Measurements from ENCODE around the gene ETV2. TPM values are rescaled to one million over a fixed set of nuclear protein-coding genes. Genes with fewer than 3 reads are reported as not detected.
"Not testable (repeated sequence)": the region's sequence is repeated elsewhere in the genome, so short reads cannot be mapped to it uniquely, and the experiment has no call there.

ETV2 gene
- total RNA-seq, 1 donor from 2014 or later, result 1.1 TPM

DNA sequence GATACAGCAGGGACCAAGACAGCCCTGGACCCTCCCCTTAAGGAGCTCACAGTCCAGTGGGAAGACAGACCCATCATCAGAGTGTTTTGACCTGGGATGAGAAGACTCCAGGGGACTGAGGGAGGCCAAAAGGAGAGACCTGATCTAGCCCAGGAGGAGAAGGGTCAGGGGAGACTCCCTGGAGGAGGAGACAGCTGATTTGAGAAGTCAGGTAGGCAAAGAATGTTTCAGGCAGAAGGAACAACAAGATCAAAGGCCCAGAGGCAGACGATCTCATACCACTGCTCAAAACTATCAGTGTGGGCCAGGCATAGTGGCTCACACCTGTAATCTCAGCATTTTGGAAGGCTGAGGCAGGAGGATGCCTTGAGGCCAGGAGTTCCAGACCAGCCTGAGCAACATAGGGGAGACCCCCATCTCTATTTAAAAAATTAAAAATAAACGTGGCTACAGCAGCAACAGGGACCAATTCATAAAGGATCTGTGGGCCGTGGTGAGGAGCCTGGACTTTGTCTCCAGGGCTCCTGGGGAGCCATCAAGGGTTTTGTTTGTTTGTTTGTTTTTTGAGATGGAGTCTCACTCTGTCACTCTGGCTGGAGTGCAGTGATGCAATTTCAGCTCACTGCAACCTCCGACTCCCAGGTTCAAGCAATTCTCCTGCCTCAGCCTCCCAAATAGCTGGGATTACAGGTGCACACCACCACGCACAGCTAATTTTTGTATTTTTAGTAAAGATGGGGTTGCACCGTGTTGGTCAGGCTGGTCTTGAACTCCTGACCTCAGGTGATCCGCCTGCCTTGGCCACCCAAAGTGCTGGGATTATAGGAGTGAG lies 4.4 kb downstream of the ETV2 start:
- Mint-ChIP-seq H3K27ac (peak overlapping the region; percentile 86), H3K27me3 (peaks cover 2% of the 10 kb centered on the region)

DNA sequence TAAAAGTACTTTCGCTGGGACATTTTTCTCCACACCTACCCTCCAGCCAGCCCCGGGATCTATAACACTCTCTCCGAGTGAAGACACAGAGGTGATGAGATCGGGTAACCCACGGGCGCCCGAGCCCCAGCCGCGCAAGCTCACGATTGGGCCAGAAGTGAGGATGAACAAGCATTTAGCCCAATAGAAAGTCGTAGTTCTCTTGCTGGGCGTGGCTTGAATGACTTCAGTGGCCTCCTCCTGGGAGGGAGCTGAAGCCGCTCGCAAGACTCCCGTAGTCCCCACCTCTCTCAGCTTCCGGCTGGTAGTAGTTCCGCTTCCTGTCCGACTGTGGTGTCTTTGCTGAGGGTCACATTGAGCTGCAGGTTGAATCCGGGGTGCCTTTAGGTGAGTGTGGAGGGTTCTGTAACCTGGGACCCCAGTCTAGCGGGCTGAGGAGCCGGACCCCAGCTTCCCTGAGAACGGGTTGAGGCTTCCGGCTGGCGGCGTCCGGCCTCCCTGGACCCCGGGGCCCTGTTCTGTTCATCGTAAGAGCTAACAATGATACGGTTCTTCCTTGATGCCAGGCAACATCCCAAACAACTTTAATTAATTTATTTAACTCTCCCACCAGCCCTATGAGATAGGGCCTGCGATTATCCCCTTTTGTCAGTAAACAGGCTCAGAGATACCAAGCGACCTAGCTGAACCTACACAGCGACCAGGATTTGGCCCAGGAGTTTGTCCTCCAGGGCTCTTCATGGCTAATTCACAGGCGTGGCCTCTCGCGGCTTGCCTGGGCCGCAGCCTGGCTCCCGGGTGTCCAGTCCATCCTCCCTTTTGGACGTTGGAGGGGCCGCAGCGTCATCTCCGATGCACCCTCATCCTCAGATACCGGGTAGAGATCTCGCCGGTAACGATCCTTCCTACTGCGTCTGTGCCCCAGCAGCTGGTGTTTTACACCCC lies 6.7 kb downstream of the ETV2 start, which contains the start of gene COX6B1:
Gene COX6B1, plus strand, starts transcription at position 307 of the 945 bp plus-strand sequence. CDS start 2,921 bp downstream, outside the sequence.
- Mint-ChIP-seq H3K4me1 (ENCODE audit: unreplicated experiment) (peaks cover 16% of the 10 kb centered on the region), H3K27ac (peak within 1 kb of the TSS; percentile 97), H3K9me3 (no peaks in the 10 kb centered on the region), H3K4me3 (peak within 1 kb of the TSS; percentile 96), H3K36me3 (no peaks in the 10 kb centered on the region), H3K27me3 (no peaks in the 10 kb centered on the region)
- DNase-seq (ENCODE audit: extremely low spot score, unreplicated experiment), result peak; percentile 88
- TF ChIP-seq, protein P1, sequence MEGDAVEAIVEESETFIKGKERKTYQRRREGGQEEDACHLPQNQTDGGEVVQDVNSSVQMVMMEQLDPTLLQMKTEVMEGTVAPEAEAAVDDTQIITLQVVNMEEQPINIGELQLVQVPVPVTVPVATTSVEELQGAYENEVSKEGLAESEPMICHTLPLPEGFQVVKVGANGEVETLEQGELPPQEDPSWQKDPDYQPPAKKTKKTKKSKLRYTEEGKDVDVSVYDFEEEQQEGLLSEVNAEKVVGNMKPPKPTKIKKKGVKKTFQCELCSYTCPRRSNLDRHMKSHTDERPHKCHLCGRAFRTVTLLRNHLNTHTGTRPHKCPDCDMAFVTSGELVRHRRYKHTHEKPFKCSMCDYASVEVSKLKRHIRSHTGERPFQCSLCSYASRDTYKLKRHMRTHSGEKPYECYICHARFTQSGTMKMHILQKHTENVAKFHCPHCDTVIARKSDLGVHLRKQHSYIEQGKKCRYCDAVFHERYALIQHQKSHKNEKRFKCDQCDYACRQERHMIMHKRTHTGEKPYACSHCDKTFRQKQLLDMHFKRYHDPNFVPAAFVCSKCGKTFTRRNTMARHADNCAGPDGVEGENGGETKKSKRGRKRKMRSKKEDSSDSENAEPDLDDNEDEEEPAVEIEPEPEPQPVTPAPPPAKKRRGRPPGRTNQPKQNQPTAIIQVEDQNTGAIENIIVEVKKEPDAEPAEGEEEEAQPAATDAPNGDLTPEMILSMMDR (conservative IDR thresholded peaks at IDR 0.05), result no peak

More for the DNA sequence above, 4.4 kb downstream of the ETV2 start:
- H3K36me3 Mint-ChIP-seq, result no peaks in the 10 kb centered on the region
- H3K4me3 Mint-ChIP-seq, result peak overlapping the region; percentile 90
- TF ChIP-seq, protein P1 (conservative IDR thresholded peaks at IDR 0.05), result no peak
- peaks cover 19% of the 10 kb centered on the region for H3K4me1 Mint-ChIP-seq (ENCODE audit: unreplicated experiment)
- no peak for DNase-seq (ENCODE audit: extremely low spot score, unreplicated experiment)
- no peaks in the 10 kb centered on the region for H3K9me3 Mint-ChIP-seq

DNA sequence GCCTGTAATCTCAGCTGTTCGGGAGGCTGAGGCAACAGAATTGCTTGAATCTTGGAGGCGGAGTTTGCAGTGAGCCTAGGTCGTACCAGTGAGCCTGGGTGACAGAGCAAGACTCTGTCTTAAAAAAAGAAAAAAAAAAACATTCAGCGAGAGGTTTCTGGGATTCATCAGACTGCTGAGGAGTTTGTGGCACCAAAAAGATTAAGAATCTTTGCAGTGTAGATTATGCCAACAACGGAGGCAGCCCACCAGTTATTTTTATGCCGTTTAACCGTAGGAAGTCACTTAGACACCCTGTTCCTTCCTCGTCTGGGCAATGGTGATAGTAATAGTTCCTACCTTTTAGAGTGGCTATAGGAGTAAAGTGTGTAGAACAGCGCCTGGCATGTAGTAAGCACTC lies 9.0 kb downstream of the ETV2 start:
- H3K4me3 Mint-ChIP-seq, result peak overlapping the region; percentile 63

DNA sequence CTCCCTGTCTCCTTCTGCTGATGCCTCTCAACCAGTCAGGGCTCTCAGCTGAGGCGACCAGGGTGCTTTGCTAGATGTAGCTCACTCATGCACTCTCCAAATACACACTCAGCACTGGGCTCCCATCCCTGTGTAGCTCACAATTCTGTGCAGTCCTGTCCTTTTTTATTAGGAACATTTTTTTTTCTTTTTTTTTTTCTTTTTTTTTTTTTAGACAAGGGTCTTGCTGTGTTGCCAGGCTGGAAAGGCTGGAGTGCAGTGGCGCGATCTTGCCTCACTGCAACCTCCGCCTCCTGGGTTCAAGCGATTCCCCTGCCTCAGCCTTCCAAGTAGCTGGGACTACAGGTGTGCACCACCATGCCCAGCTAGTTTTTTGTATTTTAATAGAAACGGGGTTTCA lies 13.3 kb downstream of the ETV2 start:
- not testable (repeated sequence) for H3K4me1 Mint-ChIP-seq (ENCODE audit: unreplicated experiment); H3K4me3 Mint-ChIP-seq; DNase-seq (ENCODE audit: extremely low spot score, unreplicated experiment); H3K27me3 Mint-ChIP-seq; H3K27ac Mint-ChIP-seq; H3K9me3 Mint-ChIP-seq
- peaks cover 23% of the 10 kb centered on the region for H3K36me3 Mint-ChIP-seq

More for the DNA sequence above, 9.0 kb downstream of the ETV2 start:
- Mint-ChIP-seq H3K4me1 (ENCODE audit: unreplicated experiment) (peaks cover 7% of the 10 kb centered on the region), H3K9me3 (no peaks in the 10 kb centered on the region), H3K36me3 (peaks cover 5% of the 10 kb centered on the region), H3K27ac (no peak overlapping the region), H3K27me3 (no peaks in the 10 kb centered on the region)
- TF ChIP-seq, protein P1 (conservative IDR thresholded peaks at IDR 0.05), result no peak
- no peak for DNase-seq (ENCODE audit: extremely low spot score, unreplicated experiment)

DNA sequence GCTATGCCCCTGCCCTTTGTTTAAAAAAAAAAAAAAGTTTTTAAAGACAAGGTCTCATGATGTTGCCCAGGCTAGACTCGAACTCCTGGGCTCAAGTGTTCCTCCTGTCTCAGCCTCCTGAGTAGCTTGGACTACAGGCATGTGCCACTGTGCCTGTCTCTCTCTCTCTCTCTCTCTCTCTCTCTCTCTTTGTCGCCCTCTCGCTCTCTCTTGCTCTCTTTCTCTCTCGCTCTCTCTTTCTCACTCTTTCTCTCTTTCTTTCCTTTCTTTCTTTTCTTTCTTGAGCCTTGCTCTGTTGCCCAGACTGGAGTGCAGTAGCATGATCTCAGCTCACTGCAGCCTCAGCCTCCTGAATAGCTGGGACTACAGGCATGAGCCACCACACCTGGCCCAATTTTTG lies 14.1 kb downstream of the ETV2 start:
- TF ChIP-seq, protein P1 (conservative IDR thresholded peaks at IDR 0.05), result no peak
- no peak overlapping the region for H3K4me3 Mint-ChIP-seq
- H3K27me3 Mint-ChIP-seq, result no peaks in the 10 kb centered on the region
- H3K9me3 Mint-ChIP-seq, result no peaks in the 10 kb centered on the region
- no peaks in the 10 kb centered on the region for H3K4me1 Mint-ChIP-seq (ENCODE audit: unreplicated experiment)
- H3K36me3 Mint-ChIP-seq, result peaks cover 25% of the 10 kb centered on the region
- H3K27ac Mint-ChIP-seq, result no peak overlapping the region
- DNase-seq (ENCODE audit: extremely low spot score, unreplicated experiment), result no peak
